GM21576 (cell line): Measurements from ENCODE around the gene ZNF358.
"Not testable (repeated sequence)": the region's sequence is repeated elsewhere in the genome, so short reads cannot be mapped to it uniquely, and the experiment has no call there.

Experiments used
- ATAC-seq: cut with Tn5 transposase; IDR thresholded peaks from one replicate; pipeline ENCODE4 v1.9.1; 2021; ENCODE audit warnings: mild to moderate bottlenecking, moderate library complexity; ENCODE audit not compliant: unreplicated experiment

The ZNF358 gene

GRCh38 chr19:7535047-7535997 is 19.4 kb downstream of the ZNF358 start, which contains the start of gene PNPLA6:
PNPLA6 (plus strand) TSS chr19:7535717; CDS start chr19:7535789, 72 bp downstream.
- ATAC-seq, result peak; percentile 69

- ATAC-seq, result no peak
These were observed 20.2 kb downstream of the ZNF358 start for GRCh38 chr19:7535998-7536695.

GRCh38 chr19:7538990-7539389 is 23.1 kb downstream of the ZNF358 start:
- ATAC-seq, result not testable (repeated sequence)

- ATAC-seq, result no peak
These were observed 24.0 kb downstream of the ZNF358 start for GRCh38 chr19:7539827-7540425.

GRCh38 chr19:7540761-7541474 is 25.0 kb downstream of the ZNF358 start:
- no peak for ATAC-seq

GRCh38 chr19:7541475-7541824 is 25.5 kb downstream of the ZNF358 start:
- ATAC-seq, result no peak

GRCh38 chr19:7541828-7542443 is 26.0 kb downstream of the ZNF358 start:
- ATAC-seq, result no peak

- ATAC-seq, result no peak
These were observed 26.8 kb downstream of the ZNF358 start for GRCh38 chr19:7542556-7543348.

GRCh38 chr19:7544626-7545025 is 28.7 kb downstream of the ZNF358 start:
- ATAC-seq, result no peak

GRCh38 chr19:7545300-7545699 is 29.4 kb downstream of the ZNF358 start:
- ATAC-seq, result no peak

GRCh38 chr19:7545904-7546303 is 30.0 kb downstream of the ZNF358 start:
- no peak for ATAC-seq

GRCh38 chr19:7547159-7547558 is 31.3 kb downstream of the ZNF358 start:
- ATAC-seq, result no peak

- ATAC-seq, result no peak
These were observed 33.7 kb downstream of the ZNF358 start for GRCh38 chr19:7549429-7550148.

GRCh38 chr19:7550169-7550770 is 34.4 kb downstream of the ZNF358 start:
- no peak for ATAC-seq

- no peak for ATAC-seq
These were observed 35.3 kb downstream of the ZNF358 start for GRCh38 chr19:7550987-7551761.

GRCh38 chr19:7552781-7553180 is 36.9 kb downstream of the ZNF358 start:
- ATAC-seq, result no peak

- no peak for ATAC-seq
These were observed 38.7 kb downstream of the ZNF358 start for GRCh38 chr19:7554565-7554964.
